C4-2B (cell line): ENCODE results near the gene ATP6V0C.

Experiments used
- CTCF ChIP-seq: fragments of 450-650 bp; conservative IDR thresholded peaks from 2 replicates; pipeline ENCODE4 v1.5.1; 2017; ENCODE audit warnings: mild to moderate bottlenecking
- ZFX ChIP-seq: fragments of 450-650 bp; IDR thresholded peaks from 2 replicates; pipeline ENCODE4 v1.6.1; 2017

GRCh38 chr16:2500918-2501750 lies 12.6 kb upstream of the ATP6V0C start:
- TF ChIP-seq CTCF (peak; percentile 96), ZFX (no peak)
